NAMALWA (cell line): ENCODE results near the gene ANKRD6.

ENCODE experiments used
- DNase-seq: peaks from one replicate; pipeline ENCODE4 v3.0.0-alpha.2; 2015; ENCODE audit warnings: low spot score

Gene ANKRD6

DNA sequence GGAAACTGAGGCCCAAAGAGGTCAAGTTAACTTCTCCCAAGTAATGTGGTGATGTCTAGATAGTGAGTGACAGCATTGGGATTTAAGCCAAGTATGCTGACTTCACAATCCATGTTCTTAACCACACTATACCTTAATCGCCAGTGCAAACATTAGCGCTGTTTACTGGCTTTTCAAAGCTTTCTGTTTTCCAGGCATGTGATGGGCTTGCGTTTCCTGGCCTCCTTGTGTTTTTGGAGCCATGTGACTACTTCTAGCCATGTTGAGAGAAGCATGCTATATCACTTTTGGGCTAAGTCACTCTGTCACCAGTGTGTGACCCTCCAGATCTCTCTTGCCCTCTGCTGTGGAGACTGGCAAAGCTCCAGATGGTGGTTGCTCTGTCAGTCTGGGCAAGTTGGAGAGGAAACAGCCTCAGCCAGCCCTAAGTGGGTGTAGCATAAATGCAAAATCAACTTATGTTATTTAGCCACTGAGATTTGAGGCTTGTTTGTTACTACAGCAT lies 76.9 kb downstream of the ANKRD6 start:
- peak; percentile 5 for DNase-seq

DNA sequence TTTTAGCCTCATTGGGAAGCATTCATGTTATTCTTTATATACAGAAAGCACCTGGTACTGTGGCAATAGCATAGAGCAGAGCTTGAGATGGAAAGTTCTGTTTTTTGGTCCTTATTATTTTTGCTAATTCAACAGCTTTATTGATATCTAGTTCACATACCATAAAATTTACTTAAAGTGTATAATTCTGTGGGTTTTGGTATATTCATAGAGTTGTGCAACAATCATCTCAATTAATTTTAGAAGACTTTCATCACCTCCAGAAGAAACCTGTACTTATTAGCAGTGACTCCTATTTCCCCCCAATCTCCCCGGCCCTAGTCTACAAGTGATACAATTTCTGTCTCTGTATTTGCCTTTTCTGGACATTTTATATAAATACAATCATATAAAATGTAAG lies 77.4 kb downstream of the ANKRD6 start:
- no peak for DNase-seq

DNA sequence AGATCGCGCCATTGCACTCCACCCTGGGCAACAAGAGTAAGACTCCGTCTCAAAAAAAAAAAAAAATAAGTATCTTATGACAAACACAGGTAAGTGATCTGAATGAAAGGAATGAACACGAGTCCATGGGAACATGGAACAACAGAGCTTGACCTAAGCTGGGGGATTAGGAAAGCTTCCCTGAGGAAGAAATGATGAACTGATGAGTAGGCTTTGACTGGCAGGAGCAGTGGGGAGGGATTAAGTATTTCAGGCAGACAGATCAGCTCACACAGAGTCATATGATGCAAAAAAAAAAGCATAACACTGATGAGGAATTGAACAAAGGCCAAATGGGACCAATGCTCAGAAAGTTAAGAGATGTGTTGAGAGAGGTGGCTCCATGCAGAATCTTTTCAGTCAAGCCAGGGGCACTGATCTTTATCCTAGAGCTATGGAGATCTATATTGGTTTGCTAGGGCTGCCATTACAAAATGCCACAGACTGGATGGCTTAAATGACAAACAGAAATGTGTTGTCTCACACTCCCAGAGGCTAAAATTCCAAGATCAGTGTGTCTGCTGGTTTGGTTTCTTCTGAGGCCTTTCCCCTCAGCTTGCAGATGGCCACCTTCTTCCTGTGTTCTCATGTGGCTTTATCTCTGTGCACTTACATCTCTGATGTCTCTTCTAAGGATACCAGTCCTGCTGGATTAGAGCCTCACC lies 85.6 kb downstream of the ANKRD6 start:
- DNase-seq = no peak

DNA sequence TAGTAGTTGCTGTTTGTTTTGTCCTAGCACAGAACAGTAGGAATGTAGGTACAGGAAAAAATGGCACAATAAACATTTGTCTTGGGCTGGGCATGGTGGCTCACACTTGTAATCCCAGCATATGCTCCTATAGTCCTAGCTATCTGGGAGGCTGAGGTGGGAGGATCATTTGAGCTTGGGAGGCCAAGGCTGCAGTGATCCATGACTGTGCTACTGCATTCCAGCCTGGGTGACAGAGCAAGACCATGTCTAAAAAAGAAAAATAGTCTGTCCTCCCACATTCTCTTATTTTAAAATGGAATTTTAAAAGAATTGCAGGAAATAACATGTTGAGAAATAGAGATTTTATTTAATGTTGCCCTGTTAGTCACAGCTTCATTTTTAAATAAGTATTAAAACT lies 87.8 kb downstream of the ANKRD6 start:
- DNase-seq = no peak

DNA sequence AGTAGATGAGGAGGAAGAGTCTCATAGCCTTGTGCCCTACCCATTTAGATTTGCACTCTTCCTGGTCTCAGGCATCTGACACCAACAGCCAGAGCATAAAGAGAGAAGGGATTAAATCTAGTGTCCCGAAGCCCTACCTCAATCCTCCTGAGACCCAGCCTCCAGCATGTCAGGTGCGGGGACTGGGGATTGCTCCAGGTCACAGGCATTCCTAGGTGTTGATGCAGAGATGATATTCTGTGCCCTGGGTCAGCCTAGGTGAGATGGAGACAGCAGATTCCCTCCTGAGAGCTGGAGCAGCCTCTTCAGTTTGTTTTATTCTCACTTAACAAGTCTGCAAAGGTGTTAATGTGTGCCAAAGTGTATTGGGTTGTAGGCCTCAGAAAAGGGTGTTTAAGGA lies 89.8 kb downstream of the ANKRD6 start:
- no peak for DNase-seq

DNA sequence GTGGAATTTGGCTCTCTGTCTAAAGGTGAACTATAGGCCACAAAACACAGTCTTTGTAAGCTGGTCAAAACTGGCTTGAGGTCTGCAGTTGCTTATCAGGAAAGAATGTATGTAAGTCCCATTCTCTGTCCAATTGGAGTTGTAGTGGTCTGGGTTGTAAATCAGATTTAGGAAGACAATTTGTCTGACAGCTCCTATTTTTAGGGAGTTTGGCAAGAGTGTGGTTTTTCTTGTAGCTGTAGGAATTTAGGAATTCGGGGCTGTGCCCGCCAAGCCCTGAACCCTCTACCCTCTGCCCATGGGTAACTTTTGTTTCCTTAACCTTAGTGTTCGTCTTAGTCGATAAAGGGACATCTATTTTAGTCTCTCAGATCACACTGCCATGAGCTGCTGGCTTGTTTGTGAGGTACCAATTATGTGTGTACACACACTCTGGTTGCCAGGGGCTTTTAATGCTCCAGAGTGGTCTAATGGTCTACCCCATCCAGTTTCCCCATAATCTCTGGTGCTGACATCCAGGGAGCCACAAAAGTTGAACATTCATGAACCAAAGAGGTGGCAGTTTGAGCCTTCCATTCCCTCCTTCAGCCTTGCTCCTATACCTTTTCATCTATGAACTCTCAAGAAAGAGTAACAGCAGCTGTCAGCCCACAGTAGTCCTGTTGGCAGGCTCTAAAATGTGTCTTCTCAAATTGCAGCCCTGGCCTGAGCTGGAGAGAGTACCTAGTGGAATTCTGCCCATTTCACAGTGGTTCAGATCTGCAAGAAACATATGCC lies 93.0 kb downstream of the ANKRD6 start:
- no peak for DNase-seq

DNA sequence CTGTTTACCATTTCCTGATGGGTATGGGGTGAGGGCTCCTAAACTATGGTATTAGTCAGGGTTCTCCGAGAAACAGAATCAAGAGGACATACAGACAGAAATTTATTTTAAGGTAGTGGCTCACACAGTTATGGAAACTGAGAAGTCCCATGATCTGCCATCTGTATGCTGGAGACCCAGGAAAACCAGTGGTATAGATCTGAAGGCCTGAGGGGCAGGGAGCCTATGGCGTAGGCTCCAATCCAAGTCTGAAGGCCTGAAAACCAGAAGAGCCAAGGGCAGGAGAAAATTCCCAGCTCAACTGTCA lies 93.6 kb downstream of the ANKRD6 start:
- DNase-seq = no peak

DNA sequence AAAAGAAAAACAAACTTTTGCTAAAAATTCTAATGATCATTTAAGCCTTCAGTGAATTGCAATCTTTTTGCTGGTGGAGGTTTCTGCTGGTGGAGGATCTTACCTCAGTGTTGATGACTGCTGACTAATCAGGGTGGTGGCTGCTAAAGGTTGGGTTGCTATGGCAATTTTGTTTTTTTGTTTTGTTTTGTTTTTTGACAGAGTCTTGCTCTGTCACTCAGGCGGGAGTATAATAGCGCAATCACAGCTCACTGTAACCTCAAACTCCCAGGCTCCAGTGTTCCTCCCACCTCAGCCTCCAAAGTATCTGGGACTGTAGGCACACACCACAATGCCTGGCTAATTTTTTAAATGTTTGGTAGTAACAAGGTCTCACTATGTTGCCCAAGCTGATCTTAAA lies 94.7 kb downstream of the ANKRD6 start:
- DNase-seq = no peak

DNA sequence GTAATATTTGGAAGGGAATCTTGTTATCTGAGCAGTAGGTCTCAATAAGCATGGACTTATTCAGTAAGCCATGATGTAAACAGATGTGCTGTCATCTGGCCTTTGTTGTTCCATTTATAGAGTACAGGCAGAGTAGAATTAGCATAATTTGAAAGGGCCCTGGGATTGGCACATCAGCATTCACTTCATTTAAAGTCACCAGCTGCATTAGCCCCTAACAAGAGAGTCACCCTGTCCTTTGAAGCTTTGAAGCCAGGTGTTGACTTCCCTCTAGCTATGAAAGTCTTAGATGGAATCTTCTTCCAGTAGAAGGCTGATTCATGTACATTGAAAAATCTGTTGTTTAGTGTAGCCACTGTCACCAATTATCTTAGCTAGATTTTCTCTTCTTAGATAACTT lies 95.9 kb downstream of the ANKRD6 start:
- peak; percentile 5 for DNase-seq

DNA sequence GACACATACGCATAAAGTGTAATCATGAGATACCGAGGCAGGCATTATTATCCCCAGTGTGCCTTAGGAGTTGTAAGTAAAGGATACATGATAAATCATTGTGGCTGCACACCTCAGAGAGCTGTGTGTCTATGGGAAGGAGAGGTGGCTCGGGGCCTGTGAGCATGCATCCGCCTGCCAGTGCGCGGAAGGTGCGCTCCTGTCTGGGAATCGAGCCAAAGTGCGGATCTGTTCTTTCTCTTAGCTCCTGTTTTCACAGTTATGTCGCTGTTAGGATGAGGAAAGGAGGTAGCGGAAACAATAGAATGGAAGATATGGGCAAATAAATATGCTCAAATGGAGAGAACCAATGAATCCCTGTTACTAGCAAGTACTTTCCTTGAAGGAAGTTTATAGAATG lies 98.0 kb downstream of the ANKRD6 start:
- no peak for DNase-seq

DNA sequence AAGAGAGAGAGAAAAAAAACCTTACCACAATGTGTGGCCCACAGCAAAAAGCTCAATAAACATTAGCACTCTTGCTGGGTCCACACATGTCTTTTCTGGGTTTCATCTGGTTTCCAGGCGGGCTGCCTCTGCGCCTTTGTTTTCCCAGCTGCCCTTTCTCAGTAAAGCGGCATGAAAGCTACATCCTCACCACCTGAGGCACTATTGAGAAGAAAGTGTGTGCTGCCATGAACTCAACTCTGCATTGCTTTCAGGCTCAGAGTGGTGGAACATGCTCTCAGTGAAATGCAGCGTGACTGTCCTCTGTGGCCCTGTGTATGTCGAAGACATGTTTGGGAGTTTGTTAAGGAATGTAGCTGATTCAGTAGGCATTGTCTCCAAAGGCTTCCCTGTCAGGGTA lies 103.3 kb downstream of the ANKRD6 start:
- no peak for DNase-seq

DNA sequence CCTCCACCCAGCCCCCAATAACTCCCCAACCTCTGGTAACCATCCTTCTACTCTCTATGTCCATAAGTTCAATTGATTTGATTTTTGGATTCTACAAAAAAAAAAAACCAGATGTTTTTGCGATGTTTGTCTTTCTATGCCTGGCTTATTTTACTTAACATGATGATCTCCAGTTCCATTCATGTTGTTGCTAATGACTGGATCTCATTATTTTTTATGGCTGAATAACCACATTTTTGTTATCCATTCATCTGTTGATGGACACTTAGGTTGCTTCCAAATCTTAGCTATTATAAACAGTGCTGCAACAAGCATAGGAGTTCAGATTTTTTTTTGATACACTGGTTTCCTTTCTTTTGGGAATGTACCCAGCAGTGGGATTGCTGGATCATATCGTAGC lies 106.8 kb downstream of the ANKRD6 start:
- DNase-seq = no peak

DNA sequence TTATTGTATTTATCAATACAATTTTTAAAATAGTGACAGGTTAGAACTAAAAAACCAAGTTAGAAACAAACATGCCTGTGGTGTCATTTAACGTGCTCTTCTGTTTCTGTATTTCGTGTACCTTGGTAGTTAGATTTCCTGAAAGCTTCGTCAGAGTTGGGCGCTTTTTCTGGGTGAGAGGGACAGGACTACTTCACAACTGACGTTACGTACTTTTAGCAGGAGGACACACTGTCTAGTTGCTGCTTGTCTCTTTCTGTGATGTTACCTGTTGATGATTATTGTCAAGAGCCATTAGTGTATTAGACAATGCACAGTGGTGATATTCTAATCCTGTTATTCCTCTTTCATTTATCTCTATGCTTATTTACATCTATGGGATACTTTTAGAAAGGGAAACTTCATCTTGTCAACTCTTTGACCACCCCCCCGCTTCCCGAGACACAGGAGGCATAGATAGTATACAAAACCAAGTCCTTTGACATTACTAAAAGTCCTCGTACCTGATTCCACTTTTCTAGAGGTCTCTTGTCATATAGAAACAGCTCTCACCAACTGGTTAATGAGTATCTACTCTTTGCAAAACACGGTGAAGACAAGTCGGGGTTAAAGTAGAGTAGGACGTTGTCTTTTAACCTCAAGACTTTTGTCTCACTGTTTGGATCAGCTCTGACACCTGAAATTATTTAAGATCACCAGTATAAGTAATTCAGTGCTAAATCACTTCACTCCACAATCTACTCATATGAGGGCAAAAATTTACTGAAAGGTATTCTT lies 109.3 kb downstream of the ANKRD6 start:
- DNase-seq = no peak

DNA sequence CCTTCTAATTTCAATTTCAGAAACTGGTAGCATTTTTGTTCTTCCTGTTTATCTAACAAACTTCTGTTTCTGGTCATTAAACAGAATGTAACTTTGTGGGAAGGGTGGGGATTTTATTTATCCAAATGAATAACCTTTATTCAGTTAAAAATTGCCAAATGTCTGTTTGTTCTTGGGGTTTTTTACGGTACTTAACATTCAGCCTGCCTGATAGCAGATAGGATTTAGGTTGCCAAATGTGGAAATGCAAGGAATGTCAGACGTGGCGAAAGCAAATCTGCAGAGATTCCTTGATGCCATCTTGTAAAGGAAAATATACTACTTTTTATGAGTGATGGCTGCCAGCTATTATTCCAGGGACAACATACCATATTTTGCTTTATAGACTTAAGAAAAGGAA lies 109.9 kb downstream of the ANKRD6 start:
- DNase-seq = no peak

DNA sequence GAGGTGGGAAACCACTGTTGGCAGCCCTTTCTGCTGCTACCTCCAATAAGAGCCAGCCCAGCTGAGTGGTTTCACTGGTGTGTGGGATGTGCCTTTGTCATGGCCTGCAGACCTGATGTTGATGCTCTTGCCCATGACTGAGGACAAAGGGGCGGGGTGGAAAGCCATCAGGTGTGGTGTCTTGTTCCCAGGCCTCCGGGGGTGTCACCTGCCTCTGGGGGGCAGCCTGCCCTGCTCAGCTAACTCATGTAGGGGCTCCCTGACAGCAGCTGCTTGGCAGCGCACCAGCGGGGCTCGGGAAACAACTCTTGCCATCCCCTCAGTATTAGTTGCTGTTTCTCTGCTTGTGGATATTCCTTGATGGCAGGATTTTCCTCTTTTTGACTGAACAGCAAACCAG lies 114.3 kb downstream of the ANKRD6 start:
- DNase-seq = no peak

DNA sequence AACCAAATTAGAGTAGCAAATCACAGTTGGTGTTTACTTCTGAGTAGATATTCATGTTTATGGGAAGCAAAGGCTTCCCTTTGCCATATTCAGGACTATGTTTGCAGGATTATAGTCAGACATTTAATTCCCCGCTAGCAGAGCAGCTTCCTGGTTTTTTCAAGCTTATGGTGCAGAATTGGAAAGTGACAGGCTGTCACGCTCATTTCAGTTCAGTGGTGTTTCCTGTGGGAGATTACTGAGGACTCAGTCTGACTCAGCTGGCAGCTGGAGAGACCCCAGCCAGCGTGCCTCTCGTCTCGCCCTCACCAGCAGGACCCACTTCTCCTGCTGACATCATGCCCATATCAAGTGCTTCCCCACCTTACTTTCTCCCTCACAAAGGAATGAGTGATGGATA lies 120.5 kb downstream of the ANKRD6 start:
- no peak for DNase-seq

DNA sequence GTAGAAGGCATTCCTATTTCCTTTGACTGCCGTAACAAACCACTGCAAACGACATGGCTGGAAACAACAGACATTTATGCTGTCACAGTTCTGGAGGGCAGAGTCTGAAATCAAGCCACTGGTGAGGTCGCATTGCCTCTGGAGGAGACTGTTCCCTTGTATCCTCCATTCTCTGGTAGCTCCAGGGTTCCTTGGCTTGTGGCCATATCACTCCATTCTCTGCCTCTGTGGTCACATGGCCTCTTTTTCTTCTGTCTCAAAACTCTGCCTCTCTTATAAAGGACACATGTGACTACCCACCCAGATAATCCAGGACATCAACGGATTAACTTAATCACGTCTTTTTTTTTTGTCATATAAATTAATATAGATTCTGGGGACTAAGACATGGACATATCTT lies 121.2 kb downstream of the ANKRD6 start:
- no peak for DNase-seq

DNA sequence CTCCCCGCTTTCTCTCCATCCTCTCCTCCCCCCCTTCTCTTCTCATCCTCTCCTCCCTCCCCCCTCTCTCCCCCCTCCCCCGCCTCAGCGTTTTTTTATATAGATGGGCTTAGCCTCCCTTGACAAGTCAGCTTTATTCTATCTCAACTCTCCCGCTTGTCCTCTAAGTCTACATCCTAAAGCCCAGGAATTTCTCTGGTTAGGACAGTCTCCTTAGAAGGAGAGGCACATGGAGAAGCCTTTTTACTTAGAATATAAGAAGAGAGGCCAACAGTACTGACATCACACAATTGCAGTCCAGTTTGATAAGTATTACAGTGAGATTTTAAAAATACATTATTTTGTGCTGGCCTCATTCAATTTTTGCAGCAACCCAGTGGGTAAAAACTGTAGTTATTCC lies 122.1 kb downstream of the ANKRD6 start:
- DNase-seq = no peak

DNA sequence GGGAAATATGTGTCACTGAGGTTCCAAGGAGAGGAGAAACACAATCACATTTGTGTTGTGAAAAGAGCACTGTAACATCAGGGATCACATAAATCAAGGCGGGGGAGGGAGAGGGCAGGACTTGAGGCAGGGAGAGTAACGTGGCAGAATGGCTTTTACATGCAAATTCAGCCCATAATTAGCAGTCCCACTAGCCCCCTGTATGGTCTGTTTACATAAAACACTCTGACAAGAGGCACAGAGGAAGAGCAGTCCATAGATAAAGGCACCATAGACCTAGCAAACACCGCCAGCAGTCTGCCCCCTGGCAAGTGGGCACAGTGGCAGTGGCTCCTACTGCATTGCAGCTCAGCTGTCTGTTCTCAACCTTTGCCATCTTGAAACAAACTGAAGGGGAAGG lies 122.9 kb downstream of the ANKRD6 start:
- no peak for DNase-seq

DNA sequence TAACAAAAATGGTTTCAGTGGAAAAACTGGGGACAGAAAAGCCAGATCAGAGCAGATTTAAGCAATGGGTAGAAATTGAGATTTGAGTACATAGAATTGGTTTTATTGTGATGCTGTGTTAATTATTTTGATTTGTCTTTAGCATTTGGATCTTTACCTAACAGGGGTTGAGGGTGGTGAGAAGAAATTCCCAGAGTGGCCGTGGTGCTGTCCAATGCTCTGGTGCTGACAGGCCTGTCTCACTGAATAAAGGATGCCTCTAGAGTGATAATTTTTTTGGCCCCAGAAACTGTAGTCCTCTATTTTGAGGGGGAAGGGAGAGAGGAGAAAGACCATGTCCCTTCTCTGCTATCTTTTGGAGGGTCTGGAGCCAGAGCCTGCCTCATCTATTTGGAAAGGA lies 126.5 kb downstream of the ANKRD6 start:
- DNase-seq = no peak

DNA sequence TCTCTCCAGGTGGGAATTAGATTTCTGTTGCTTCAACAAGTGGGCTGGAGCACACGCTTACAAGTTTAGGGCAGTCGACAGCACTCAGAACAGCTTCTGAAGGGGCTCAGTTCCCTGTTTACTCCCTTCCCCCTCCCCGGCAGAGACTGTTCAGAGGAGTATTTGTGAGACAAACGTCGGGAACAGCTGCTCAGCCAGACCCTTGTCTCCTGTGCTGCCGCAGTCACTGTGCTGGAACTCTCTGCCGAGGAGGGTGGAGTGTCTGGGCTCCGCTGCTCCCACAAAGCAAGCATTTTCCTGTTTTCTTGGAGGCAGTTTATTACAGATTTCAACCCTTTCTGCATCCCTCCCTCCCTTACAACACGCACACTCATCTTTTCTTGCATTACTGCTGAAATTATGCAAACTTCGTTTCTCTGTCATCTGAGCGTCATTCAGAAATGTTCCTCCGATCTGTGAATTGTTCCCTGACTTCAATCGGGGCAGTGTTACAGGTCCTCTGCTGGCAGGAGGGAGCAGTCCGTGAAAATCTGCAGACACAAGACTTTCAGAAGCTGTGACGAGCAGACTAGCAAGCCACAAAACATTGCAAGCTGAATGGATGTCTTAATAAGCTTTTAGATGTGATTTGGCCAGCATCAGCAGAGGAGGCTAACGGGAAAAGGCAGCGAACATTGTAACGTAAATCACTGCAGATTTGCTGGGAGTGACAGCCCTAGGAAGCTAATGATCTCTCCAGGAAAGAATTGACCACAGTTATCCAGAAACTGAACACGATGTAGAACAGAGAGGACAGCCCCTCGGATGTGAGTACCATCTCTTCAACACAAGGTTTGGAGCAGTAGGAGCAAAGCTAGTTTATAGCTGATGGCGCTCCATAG lies 129.4 kb downstream of the ANKRD6 start:
- no peak for DNase-seq

DNA sequence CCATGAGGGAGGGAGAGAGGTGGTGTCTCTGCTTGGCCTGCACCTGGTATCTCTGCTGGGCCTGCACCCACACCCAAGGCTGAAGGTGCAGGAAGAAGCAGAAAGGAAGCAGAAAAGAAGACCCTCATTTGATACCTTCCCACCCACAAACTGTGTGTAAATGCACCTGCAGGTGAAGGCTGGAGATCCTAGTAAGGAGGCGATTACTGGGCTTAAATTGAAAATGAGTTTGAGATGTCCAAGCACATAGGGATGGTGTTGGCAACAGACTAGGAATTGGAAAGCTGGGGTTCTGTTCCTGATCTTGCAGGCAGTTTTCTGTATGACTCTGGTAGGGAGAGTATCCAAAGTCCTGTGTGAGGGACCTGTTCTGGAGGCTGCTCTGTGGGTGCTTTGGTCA lies 130.9 kb downstream of the ANKRD6 start:
- no peak for DNase-seq
